HL-60 (cell line): ENCODE measurements around the gene GPR146.

ENCODE experiments used
- DNase-seq, 2 experiments: peaks; one replicate each; pipeline ENCODE4 v3.0.0-alpha.2; 2010 to 2020; ENCODE audit warnings: low read depth in 1 of 2, low spot score in 1 of 2
- H3K27ac ChIP-seq: fragments of 250-450 bp; sonication (Bioruptor Pico); replicated peaks from 2 replicates; pipeline ENCODE4 v1.5.1; 2020; ENCODE audit warnings: mild to moderate bottlenecking, moderate library complexity
- H3K27me3 ChIP-seq: fragments of 250-450 bp; sonication (Bioruptor Pico); 2 replicates; pipeline ENCODE4 v1.5.1; 2021; ENCODE audit warnings: mild to moderate bottlenecking, moderate library complexity; ENCODE audit not compliant: insufficient read depth, poor library complexity, severe bottlenecking
- H3K4me3 ChIP-seq: replicated peaks from 2 replicates; pipeline ENCODE4 v1.5.1; 2011; ENCODE audit warnings: mild to moderate bottlenecking, control low read depth, low read length; ENCODE audit not compliant: insufficient read depth
- GABPA ChIP-seq: IDR thresholded peaks from 2 replicates; pipeline ENCODE4 v1.6.1; 2012; ENCODE audit warnings: low read depth
- POLR2AphosphoS5 ChIP-seq: IDR thresholded peaks from 2 replicates; pipeline ENCODE4 v1.6.1; 2012; ENCODE audit warnings: low read depth
- SPI1 ChIP-seq: IDR thresholded peaks from 2 replicates; pipeline ENCODE4 v1.6.1; 2012; ENCODE audit warnings: low read depth, mild to moderate bottlenecking, borderline replicate concordance
- TF ChIP-seq, protein P1 (sequence below): IDR thresholded peaks from one replicate; pipeline ENCODE4 v1.5.1; 2011; ENCODE audit warnings: low read length, control low read depth, inconsistent platforms; ENCODE audit not compliant: insufficient read depth
- TF ChIP-seq, protein P2 (sequence below): IDR thresholded peaks from 2 replicates; pipeline ENCODE4 v1.6.1; 2012; ENCODE audit warnings: low read depth; ENCODE audit not compliant: insufficient replicate concordance

Gene GPR146

DNA sequence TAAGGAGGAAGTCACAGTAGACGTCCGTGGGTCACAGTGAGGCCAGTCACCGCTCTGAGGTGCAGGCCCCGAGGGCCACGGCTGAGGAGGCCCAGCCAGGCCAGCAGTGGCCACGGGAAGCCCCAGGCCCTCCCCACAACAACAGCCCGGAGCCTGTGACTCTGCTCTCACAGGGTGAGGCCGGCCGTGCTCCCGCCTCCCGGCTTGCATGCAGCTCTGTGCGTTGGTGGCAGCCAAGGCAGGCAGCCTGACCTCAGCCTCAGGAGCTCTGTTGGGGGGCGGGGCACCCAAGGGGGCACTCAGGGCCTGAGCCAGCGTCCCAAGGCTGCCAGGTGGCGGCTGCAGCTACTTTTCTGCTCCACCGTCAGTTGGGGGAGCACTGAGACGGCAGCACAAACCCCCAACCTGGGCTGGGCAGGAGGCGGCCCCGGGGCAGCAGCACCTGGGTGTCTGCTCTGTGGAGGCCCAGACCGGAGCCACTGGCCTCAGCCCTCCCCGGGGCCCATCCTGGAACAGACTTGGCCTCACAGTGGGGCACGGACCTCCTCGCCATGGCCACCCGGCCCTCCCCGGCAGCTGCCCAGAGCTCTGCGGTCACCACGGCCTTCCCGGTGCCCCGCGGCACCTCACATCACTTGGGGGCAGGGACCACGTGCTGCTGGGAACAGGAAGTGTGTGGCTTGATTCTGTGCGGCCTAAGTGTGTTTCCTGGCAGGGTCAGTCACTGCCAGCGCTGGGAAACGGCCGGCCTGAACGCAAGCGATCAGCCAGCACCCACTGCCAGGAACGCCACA, 48.1 kb upstream of the GPR146 start:
- H3K27ac ChIP-seq: no peak overlapping the region
- no peak overlapping the region for H3K4me3 ChIP-seq
- no peak for TF ChIP-seq SPI1
- TF ChIP-seq GABPA: no peak
- TF ChIP-seq, protein P1, sequence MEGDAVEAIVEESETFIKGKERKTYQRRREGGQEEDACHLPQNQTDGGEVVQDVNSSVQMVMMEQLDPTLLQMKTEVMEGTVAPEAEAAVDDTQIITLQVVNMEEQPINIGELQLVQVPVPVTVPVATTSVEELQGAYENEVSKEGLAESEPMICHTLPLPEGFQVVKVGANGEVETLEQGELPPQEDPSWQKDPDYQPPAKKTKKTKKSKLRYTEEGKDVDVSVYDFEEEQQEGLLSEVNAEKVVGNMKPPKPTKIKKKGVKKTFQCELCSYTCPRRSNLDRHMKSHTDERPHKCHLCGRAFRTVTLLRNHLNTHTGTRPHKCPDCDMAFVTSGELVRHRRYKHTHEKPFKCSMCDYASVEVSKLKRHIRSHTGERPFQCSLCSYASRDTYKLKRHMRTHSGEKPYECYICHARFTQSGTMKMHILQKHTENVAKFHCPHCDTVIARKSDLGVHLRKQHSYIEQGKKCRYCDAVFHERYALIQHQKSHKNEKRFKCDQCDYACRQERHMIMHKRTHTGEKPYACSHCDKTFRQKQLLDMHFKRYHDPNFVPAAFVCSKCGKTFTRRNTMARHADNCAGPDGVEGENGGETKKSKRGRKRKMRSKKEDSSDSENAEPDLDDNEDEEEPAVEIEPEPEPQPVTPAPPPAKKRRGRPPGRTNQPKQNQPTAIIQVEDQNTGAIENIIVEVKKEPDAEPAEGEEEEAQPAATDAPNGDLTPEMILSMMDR: no peak
- TF ChIP-seq POLR2AphosphoS5: no peak
- TF ChIP-seq, protein P2, sequence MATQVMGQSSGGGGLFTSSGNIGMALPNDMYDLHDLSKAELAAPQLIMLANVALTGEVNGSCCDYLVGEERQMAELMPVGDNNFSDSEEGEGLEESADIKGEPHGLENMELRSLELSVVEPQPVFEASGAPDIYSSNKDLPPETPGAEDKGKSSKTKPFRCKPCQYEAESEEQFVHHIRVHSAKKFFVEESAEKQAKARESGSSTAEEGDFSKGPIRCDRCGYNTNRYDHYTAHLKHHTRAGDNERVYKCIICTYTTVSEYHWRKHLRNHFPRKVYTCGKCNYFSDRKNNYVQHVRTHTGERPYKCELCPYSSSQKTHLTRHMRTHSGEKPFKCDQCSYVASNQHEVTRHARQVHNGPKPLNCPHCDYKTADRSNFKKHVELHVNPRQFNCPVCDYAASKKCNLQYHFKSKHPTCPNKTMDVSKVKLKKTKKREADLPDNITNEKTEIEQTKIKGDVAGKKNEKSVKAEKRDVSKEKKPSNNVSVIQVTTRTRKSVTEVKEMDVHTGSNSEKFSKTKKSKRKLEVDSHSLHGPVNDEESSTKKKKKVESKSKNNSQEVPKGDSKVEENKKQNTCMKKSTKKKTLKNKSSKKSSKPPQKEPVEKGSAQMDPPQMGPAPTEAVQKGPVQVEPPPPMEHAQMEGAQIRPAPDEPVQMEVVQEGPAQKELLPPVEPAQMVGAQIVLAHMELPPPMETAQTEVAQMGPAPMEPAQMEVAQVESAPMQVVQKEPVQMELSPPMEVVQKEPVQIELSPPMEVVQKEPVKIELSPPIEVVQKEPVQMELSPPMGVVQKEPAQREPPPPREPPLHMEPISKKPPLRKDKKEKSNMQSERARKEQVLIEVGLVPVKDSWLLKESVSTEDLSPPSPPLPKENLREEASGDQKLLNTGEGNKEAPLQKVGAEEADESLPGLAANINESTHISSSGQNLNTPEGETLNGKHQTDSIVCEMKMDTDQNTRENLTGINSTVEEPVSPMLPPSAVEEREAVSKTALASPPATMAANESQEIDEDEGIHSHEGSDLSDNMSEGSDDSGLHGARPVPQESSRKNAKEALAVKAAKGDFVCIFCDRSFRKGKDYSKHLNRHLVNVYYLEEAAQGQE: no peak
- H3K27me3 ChIP-seq: no peaks in the 10 kb centered on the region
- DNase-seq: no peak

DNA sequence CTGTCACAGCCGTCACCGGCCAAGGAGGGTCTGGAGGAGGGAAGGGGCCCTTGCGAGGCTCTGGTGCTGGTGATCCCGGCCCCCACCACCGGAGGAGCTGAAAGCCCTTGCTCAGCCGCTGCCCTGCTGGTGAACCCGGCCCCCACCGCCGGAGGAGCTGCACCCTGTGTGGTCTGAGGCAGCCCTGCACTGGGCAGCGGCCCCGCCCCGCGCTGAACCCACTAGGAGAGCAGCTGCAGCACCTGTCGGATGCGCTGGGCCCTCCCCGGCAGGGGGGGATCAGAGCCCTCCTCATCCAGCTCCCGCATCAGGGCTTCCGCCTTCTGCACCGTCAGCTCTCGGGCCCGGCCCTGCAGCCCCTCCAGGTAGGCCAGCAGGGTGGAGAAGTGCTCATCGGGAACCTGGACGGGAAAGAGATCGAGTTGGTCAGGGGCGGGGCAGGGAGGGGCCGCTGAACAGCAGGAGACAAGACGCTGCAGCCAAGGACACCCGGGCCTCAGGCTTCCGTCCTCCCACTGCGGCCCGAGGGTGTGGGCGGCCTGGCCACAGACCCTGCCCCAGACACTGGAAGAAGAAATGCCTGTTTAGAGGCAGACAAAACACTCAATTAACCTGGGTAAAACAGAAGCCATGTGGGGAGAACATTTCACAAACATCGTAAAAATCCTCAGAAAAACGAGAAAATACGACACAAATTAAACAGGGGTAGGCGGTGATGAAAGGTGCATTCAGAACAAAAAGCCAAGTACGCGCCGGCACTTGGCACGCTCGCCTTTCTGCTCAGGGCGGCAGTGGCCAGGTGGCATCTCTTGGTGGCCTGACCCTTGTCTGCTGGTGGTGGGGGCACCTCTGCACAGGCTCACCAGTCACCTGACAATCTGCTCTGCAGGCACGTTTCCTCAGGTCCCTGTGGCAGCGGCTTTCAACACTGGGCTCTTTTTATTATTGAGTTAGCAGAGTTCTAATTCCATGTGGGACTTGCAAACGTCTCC, 46.6 kb upstream of the GPR146 start:
- Histone ChIP-seq H3K27me3 (no peaks in the 10 kb centered on the region), H3K27ac (no peak overlapping the region), H3K4me3 (no peak overlapping the region)
- DNase-seq: no peak
- TF ChIP-seq SPI1 (no peak), POLR2AphosphoS5 (no peak), GABPA (no peak)
- TF ChIP-seq, protein P1: no peak
- TF ChIP-seq, protein P2: no peak

DNA sequence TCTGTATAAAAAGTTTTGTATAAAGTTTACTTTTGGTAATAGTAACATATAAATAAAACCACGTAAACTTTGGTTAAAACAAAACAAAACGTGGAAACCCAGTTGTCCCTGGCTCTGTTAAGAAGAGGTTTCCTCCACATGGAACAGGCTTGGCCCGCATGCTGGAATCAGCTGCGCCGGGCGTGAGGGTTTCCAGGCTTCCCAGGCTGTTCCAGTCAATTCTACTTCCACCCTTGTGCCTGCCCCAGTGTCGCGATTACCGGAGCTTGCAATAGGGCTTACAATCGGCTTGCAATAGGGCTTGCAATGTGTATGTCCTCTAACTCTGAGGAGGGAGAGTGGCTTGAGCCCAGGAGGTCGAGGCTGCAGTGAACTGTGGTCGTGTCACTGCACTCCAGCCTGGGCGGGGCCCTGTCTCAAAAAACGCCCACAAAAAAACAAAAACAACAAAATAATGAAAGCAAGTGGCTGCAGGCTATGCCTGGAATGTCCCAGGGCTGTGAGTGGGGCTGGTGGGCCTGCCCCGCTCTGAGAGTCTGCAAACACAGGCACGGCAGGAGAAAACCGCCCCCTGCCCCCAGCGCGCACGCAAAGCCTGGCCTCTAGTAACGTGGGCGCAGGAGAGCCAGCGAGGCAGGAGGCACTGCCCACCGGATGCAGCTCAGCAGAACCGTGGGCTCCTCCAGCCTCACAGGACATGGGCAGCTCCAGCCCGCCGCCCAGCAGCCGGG, 45.0 kb upstream of the GPR146 start:
- DNase-seq: no peak
- TF ChIP-seq POLR2AphosphoS5: no peak
- TF ChIP-seq, protein P1: no peak
- TF ChIP-seq SPI1: no peak
- TF ChIP-seq GABPA: no peak
- TF ChIP-seq, protein P2: no peak
- no peak overlapping the region for H3K4me3 ChIP-seq
- H3K27me3 ChIP-seq: no peaks in the 10 kb centered on the region
- no peak overlapping the region for H3K27ac ChIP-seq
